Mammary epithelial cell (primary cell): ENCODE measurements around the gene CCL7.

Source experiments
- EZH2 ChIP-seq: IDR thresholded peaks from 2 replicates; pipeline ENCODE4 v1.6.1; 2012; ENCODE audit warnings: low read length, inconsistent platforms, borderline replicate concordance
- TF ChIP-seq, protein P1 (sequence below), 2 donors: IDR thresholded peaks in 1 of 2; conservative IDR thresholded peaks in 1 of 2; 2 replicates each; pipeline ENCODE4 v1.5.1; 2011 to 2012; ENCODE audit warnings: inconsistent platforms in 2 of 2, low read length in 2 of 2, mild to moderate bottlenecking in 2 of 2, control low read depth in 1 of 2, low read depth in 1 of 2; ENCODE audit not compliant: insufficient read depth in 1 of 2; ENCODE audit errors: extremely low read depth in 1 of 2

DNA sequence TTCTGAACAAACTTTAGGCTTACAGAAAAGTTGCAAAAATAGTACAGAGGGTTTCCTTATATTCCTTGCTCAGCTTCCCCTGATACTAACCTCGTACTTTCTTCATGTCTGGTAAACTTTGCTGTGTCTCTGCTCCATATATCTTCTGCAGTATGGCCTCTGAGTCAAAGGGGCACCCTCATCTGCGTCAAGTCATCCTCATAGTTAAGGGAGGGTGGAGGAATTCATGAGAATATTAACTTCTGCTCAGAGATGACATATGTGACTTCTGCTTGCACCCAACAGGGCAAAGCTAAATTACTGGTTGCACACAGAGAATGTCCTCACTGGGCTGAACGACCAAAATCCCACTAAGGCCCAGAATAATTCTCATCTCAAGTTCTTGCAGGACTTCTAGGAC is 4.3 kb upstream of the CCL7 start:
- TF ChIP-seq, protein P1, sequence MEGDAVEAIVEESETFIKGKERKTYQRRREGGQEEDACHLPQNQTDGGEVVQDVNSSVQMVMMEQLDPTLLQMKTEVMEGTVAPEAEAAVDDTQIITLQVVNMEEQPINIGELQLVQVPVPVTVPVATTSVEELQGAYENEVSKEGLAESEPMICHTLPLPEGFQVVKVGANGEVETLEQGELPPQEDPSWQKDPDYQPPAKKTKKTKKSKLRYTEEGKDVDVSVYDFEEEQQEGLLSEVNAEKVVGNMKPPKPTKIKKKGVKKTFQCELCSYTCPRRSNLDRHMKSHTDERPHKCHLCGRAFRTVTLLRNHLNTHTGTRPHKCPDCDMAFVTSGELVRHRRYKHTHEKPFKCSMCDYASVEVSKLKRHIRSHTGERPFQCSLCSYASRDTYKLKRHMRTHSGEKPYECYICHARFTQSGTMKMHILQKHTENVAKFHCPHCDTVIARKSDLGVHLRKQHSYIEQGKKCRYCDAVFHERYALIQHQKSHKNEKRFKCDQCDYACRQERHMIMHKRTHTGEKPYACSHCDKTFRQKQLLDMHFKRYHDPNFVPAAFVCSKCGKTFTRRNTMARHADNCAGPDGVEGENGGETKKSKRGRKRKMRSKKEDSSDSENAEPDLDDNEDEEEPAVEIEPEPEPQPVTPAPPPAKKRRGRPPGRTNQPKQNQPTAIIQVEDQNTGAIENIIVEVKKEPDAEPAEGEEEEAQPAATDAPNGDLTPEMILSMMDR (conservative IDR thresholded peaks at IDR 0.05 in 1 of 2, IDR thresholded peaks at IDR 0.05 in 1 of 2; ENCODE audit: extremely low read depth in 1 of 2, insufficient read depth in 1 of 2, low read depth in 1 of 2, low read length in 2 of 2) = no peak
- no peak for TF ChIP-seq EZH2
